GM23338 (cell line): ENCODE measurements around the gene BPIFB2. TPM values are rescaled to one million over a fixed set of nuclear protein-coding genes. Genes with fewer than 3 reads are reported as not detected.

ENCODE experiments used
- ATAC-seq: fragments of 200-7000 bp; cut with Tn5 transposase; 3 replicates; pipeline ENCODE4 v1.9.1; 2020
- DNase-seq: peaks from one replicate; pipeline ENCODE4 v3.0.0-alpha.2; 2015; ENCODE audit warnings: low spot score
- H2AFZ ChIP-seq: fragments of 200-600 bp; sonication (generic); 2 replicates; pipeline ENCODE4 v1.8.0; 2016; ENCODE audit warnings: antibody characterized with exemption, mild to moderate bottlenecking, moderate library complexity
- H3F3A ChIP-seq: fragments of 200-600 bp; sonication (generic); replicated peaks from 2 replicates; pipeline ENCODE4 v1.8.0; 2017; ENCODE audit warnings: antibody characterized with exemption, mixed run types, low read depth
- H3K27ac ChIP-seq: fragments of 200-600 bp; sonication (generic); 2 replicates; pipeline ENCODE4 v1.6.1; 2016; ENCODE audit warnings: low read depth
- H3K27me3 ChIP-seq: fragments of 200-600 bp; sonication (generic); 2 replicates; pipeline ENCODE4 v1.8.0; 2016; ENCODE audit warnings: mild to moderate bottlenecking, mixed run types, moderate library complexity; ENCODE audit not compliant: insufficient read depth
- H3K36me3 ChIP-seq: fragments of 200-600 bp; sonication (generic); 2 replicates; pipeline ENCODE4 v1.8.0; 2016; ENCODE audit warnings: mild to moderate bottlenecking; ENCODE audit not compliant: insufficient read depth
- H3K4me1 ChIP-seq: fragments of 200-600 bp; sonication (generic); 2 replicates; pipeline ENCODE4 v1.8.0; 2016; ENCODE audit warnings: mild to moderate bottlenecking, moderate library complexity; ENCODE audit not compliant: insufficient read depth
- H3K4me2 ChIP-seq: fragments of 200-600 bp; sonication (generic); 2 replicates; pipeline ENCODE4 v1.7.1; 2017; ENCODE audit warnings: mixed run types
- H3K4me3 ChIP-seq: fragments of 200-600 bp; sonication (generic); 2 replicates; pipeline ENCODE4 v1.6.1; 2016; ENCODE audit warnings: mixed run types
- H3K79me2 ChIP-seq: fragments of 200-600 bp; sonication (generic); replicated peaks from 2 replicates; pipeline ENCODE4 v1.8.0; 2017; ENCODE audit warnings: mild to moderate bottlenecking; ENCODE audit not compliant: insufficient read depth
- H3K9me2 ChIP-seq: fragments of 200-600 bp; sonication (generic); 2 replicates; pipeline ENCODE4 v1.8.0; 2017; ENCODE audit not compliant: insufficient read depth
- H4K20me1 ChIP-seq: fragments of 200-600 bp; sonication (generic); replicated peaks from 2 replicates; pipeline ENCODE4 v1.8.0; 2017; ENCODE audit warnings: mild to moderate bottlenecking; ENCODE audit not compliant: insufficient read depth
- H3K27ac Mint-ChIP-seq: 2 replicates; pipeline ENCODE4 v1.8.0; 2020; ENCODE audit warnings: inconsistent platforms, mild to moderate bottlenecking, moderate library complexity, mixed read lengths
- H3K27me3 Mint-ChIP-seq: 3 replicates; pipeline ENCODE4 v1.8.0; 2022; ENCODE audit warnings: low read depth, mild to moderate bottlenecking, moderate library complexity, mixed read lengths, inconsistent platforms; ENCODE audit not compliant: insufficient read depth, poor library complexity
- H3K36me3 Mint-ChIP-seq: 3 replicates; pipeline ENCODE4 v1.8.0; 2021; ENCODE audit warnings: low read depth, mild to moderate bottlenecking, inconsistent platforms, moderate library complexity, mixed read lengths
- H3K4me1 Mint-ChIP-seq: 3 replicates; pipeline ENCODE4 v1.8.0; 2020; ENCODE audit warnings: mild to moderate bottlenecking, inconsistent platforms, mixed read lengths
- H3K4me3 Mint-ChIP-seq: 3 replicates; pipeline ENCODE4 v1.8.0; 2021; ENCODE audit warnings: moderate library complexity, mild to moderate bottlenecking, inconsistent platforms, mixed read lengths
- H3K9me3 Mint-ChIP-seq: 3 replicates; pipeline ENCODE4 v1.8.0; 2020; ENCODE audit warnings: moderate library complexity, mild to moderate bottlenecking, inconsistent platforms, mixed read lengths
- ETS1 ChIP-seq: IDR thresholded peaks from 2 replicates; pipeline ENCODE4 v1.6.1; 2016; ENCODE audit warnings: antibody characterized with exemption
- EZH2 ChIP-seq: fragments of 200-600 bp; sonication (generic); IDR thresholded peaks from one replicate; pipeline ENCODE4 v1.8.0; 2017; ENCODE audit warnings: antibody characterized with exemption, mild to moderate bottlenecking, low read depth; ENCODE audit not compliant: unreplicated experiment
- JUNB ChIP-seq: IDR thresholded peaks from one replicate; pipeline ENCODE4 v1.6.1; 2016; ENCODE audit warnings: antibody characterized with exemption; ENCODE audit not compliant: unreplicated experiment
- NANOG ChIP-seq: IDR thresholded peaks from 2 replicates; pipeline ENCODE4 v1.6.1; 2016; ENCODE audit warnings: antibody characterized with exemption, borderline replicate concordance
- REST ChIP-seq: IDR thresholded peaks from one replicate; pipeline ENCODE4 v1.6.1; 2018; ENCODE audit warnings: antibody characterized with exemption; ENCODE audit not compliant: unreplicated experiment
- STAT1 ChIP-seq: IDR thresholded peaks from one replicate; pipeline ENCODE4 v1.6.1; 2016; ENCODE audit warnings: antibody characterized with exemption; ENCODE audit not compliant: unreplicated experiment
- ZNF114 ChIP-seq: fragments of 250-450 bp; sonication (Bioruptor Pico); IDR thresholded peaks from 2 replicates; pipeline ENCODE4 v1.5.0; 2020; ENCODE audit warnings: mild to moderate bottlenecking, moderate library complexity
- ZNF462 ChIP-seq: fragments of 250-450 bp; sonication (Bioruptor Pico); IDR thresholded peaks from 2 replicates; pipeline ENCODE4 v1.5.0; 2020; ENCODE audit warnings: mild to moderate bottlenecking, moderate library complexity
- long read RNA-seq: library from polyadenylated mRNA; unstranded; transcript quantifications from one replicate; pipeline ENCODE4 v2.0.0, GENCODE V29; 2020; ENCODE audit not compliant: unreplicated experiment
- polyA plus RNA-seq: library from polyadenylated mRNA; unstranded; fragments of >200 nt; fragmentation: Nextera tagmentation; extraction: Ambion mirVana; gene quantifications from 2 replicates; pipeline ENCODE4 v1.2.1, GENCODE V29; 2016
- total RNA-seq: library from RNA; depleted of rRNA; stranded (reverse); fragments of >200 nt; shearing (Covaris generic); gene quantifications from 2 replicates; pipeline ENCODE4 v1.2.3, GENCODE V29; 2014; rRNA removed

The BPIFB2 gene
- total RNA-seq (not detected in 2 replicates), polyA plus RNA-seq (not detected in 2 replicates)
- long read RNA-seq = 0 reads

- Histone ChIP-seq H4K20me1 (no peaks in the 10 kb centered on the region), H3K27me3 (no peaks in the 10 kb centered on the region), H2AFZ (no peak within 1 kb of the TSS), H3K79me2 (no peaks in the 10 kb centered on the region), H3F3A (no peaks in the 10 kb centered on the region), H3K27ac (no peak within 1 kb of the TSS), H3K4me1 (no peaks in the 10 kb centered on the region), H3K4me2 (no peak within 1 kb of the TSS), H3K9me2 (no peaks in the 10 kb centered on the region), H3K4me3 (no peak within 1 kb of the TSS), H3K36me3 (no peaks in the 10 kb centered on the region)
- Mint-ChIP-seq H3K4me3 (no peak within 1 kb of the TSS), H3K4me1 (peaks cover 2% of the 10 kb centered on the region; the same call in 1 of the 3 replicates), H3K27me3 (peaks cover 11% of the 10 kb centered on the region), H3K36me3 (peaks cover 3% of the 10 kb centered on the region; the same call in 1 of the 3 replicates), H3K27ac (no peak within 1 kb of the TSS), H3K9me3 (peaks cover 4% of the 10 kb centered on the region; the same call in 2 of the 3 replicates)
- DNase-seq (no peak), ATAC-seq (no peak)
- TF ChIP-seq ZNF114 (CRISPR knock-in tag) (no peak), JUNB (no peak)
These were observed at the start of gene BPIFB2 for GRCh38 chr20:33007376-33008335. TSS of gene BPIFB2 (plus strand) at chr20:33007704. CDS start at chr20:33008575, 871 bp downstream.

- no peak overlapping the region for H3K4me2 ChIP-seq
- Mint-ChIP-seq H3K4me1 (0 out of 3 replicates have a peak, but pooled peaks cover 5% of the 10 kb centered on the region), H3K36me3 (peaks cover 10% of the 10 kb centered on the region; the same call in 2 of the 3 replicates), H3K4me3 (no peak overlapping the region), H3K27me3 (peaks cover 7% of the 10 kb centered on the region), H3K27ac (no peak overlapping the region), H3K9me3 (peaks cover 25% of the 10 kb centered on the region)
- H3K27ac ChIP-seq = no peak overlapping the region
- no peaks in the 10 kb centered on the region for H3F3A ChIP-seq
- no peaks in the 10 kb centered on the region for H4K20me1 ChIP-seq
- no peaks in the 10 kb centered on the region for H3K4me1 ChIP-seq
- no peak overlapping the region for H2AFZ ChIP-seq
- 0 out of 2 replicates have a peak, but pooled peaks cover 6% of the 10 kb centered on the region for H3K9me2 ChIP-seq
- H3K79me2 ChIP-seq = no peaks in the 10 kb centered on the region
- H3K4me3 ChIP-seq = no peak overlapping the region
- DNase-seq (no peak), ATAC-seq (no peak)
- H3K36me3 ChIP-seq = 0 out of 2 replicates have a peak, but pooled peaks cover 4% of the 10 kb centered on the region
- 0 out of 2 replicates have a peak, but pooled peaks cover 2% of the 10 kb centered on the region for H3K27me3 ChIP-seq
- TF ChIP-seq EZH2 (no peak), ZNF462 (CRISPR knock-in tag) (no peak), NANOG (no peak), REST (no peak), ETS1 (no peak), STAT1 (no peak)
These were observed 48.9 kb upstream of the BPIFB2 start for GRCh38 chr20:32958574-32958973.
